ENCODE measurements around the gene GRID1. TPM values are rescaled to one million over a fixed set of nuclear protein-coding genes. Genes with fewer than 3 reads are reported as not detected.

Gene GRID1
- total RNA-seq = 1 to 10 TPM; 1.1 to 3.8 TPM
- polyA plus RNA-seq = not detected
- long read RNA-seq, donor 1, partial matches to known transcripts = 1 of 2 reads
- long read RNA-seq, donor 1, other reads (novel, unspliced or antisense) = 1 of 2 reads
- long read RNA-seq, donor 2, partial matches to known transcripts = 0 of 7 reads
- long read RNA-seq, donor 2, other reads (novel, unspliced or antisense) = 7 of 7 reads

DNA sequence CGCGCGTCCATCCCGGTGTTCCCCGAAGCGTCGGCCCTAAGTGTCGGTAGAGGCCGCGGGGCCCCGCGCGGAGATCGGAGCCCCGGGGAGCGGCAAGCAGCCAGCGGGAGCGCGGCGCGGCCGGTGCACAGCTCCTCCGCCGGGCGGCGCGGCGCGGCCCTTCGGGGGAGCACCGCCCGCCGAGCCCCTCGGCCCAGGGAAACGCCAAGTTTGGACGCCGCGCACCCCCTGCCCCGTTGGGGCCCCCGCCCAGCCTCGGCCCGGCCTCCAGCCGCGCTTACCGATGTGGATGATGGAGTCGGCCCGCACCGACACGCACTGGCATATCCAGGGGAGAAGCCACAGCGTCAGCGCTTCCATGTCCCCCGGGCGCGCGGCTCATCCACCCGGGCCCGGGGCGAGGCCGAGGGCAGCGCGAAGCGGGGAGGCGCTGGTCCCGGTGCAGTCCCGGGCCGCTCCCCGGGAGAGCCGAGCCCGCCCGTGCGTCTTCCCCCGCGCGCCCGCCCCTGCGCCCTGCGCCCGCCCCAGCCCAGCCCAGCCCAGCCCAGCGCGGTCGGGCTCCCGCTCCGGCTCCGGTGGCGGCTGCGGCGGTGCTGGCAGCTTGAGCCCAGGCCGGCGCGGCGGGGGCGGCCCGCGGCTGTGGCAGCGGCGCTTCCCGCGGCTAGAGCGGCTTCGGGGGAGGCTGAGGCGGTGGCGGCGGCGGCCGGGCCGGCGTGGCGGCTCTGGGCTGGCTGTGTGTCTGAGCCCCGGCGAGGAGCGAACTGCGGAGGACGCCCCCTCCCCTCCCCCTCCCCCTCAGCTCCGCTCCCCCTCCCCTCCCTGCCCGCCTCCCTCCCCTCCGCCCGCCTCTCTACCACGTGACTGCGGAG lies at the start of gene GRID1:
GRID1 (minus strand) TSS at position 763 of the 869 bp plus-strand sequence.
- H3K4me1 ChIP-seq (ENCODE audit: control insufficient read depth in 1 of 2, insufficient read depth in 2 of 2, low read length in 2 of 2) = no peaks in the 10 kb centered on the region
- H3K4me3 ChIP-seq (ENCODE audit: low read length in 2 of 2) = peak within 1 kb of the TSS; percentile 56 to 60
- H3K27me3 ChIP-seq (ENCODE audit: control insufficient read depth in 1 of 2, insufficient read depth in 2 of 2, low read length in 1 of 2) = no peaks in the 10 kb centered on the region
- H3K27ac ChIP-seq (ENCODE audit: low read depth in 1 of 2, low read length in 2 of 2) = no peak within 1 kb of the TSS
- DNase-seq (peak in 1 of 2 donors; percentile 81), ATAC-seq (ENCODE audit: low FRiP score) (no peak)
- WGBS, 2 donors = 1% methylated on average over 46 to 118 of the region's 119 CpGs
- intact Hi-C loops (cut with DNase I) = no loop called here
- H3K9me3 ChIP-seq (ENCODE audit: control insufficient read depth, low read length) = no peaks in the 10 kb centered on the region
- H3K36me3 ChIP-seq (ENCODE audit: control insufficient read depth in 1 of 2, insufficient read depth in 2 of 2, low read length in 1 of 2) = no peaks in the 10 kb centered on the region

DNA sequence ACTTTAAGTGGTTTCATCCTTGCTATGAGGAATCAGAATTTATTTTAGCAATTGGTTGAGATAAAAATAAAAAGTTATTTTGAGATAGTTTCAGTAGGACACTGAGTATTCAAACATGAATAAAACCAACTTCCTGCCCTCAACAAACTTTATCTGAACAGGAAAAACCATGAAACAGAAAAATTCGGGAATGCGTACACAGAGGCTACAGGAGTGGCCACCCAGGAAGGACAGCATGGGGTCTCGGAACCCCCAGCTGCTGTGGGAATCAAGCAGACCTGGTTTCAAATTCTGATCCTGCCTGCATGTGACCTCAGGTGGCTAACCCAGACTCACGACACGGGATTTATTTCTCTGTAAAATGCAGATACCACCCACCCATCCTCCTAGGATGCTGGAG lies 49.0 kb upstream of the GRID1 start:
- H3K4me3 ChIP-seq (ENCODE audit: low read length in 2 of 2) = no peak overlapping the region
- no peaks in the 10 kb centered on the region for H3K9me3 ChIP-seq (ENCODE audit: control insufficient read depth, low read length)
- intact Hi-C loops (cut with DNase I) = no loop called here
- 56 to 63% methylated on average over 5 of the region's 5 CpGs for WGBS, 2 donors
- ATAC-seq (ENCODE audit: low FRiP score) (no peak), DNase-seq (no peak)
- H3K36me3 ChIP-seq (ENCODE audit: control insufficient read depth in 1 of 2, insufficient read depth in 2 of 2, low read length in 1 of 2) = no peaks in the 10 kb centered on the region
- no peak overlapping the region for H3K27ac ChIP-seq (ENCODE audit: low read depth in 1 of 2, low read length in 2 of 2)
- H3K27me3 ChIP-seq (ENCODE audit: control insufficient read depth in 1 of 2, insufficient read depth in 2 of 2, low read length in 1 of 2) = no peaks in the 10 kb centered on the region
- peaks cover 0 to 8% of the 10 kb centered on the region in 2 donors for H3K4me1 ChIP-seq (ENCODE audit: control insufficient read depth in 1 of 2, insufficient read depth in 2 of 2, low read length in 2 of 2)

DNA sequence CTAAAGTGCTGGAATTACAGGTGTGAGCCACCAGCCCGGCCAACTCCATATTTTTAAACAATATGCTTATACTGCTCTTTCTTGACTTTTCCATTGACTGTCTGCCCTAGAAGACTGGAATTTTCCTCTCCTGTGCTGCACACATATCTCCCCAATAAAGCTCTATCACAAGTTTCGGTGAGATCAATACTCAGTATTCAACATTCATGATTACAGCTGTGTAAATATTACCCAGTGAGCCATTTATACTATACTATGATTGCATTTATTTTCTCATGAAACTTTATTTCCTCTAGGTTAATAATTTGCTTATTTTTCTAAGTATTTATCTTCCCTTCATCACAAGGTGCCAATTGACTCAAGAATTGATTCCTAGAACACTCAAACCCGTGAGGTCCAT lies 48.5 kb upstream of the GRID1 start:
- intact Hi-C loops (cut with DNase I) = no loop called here
- H3K4me3 ChIP-seq (ENCODE audit: low read length in 2 of 2) = no peak overlapping the region
- ATAC-seq (ENCODE audit: low FRiP score) (no peak), DNase-seq (no peak)
- no peak overlapping the region for H3K27ac ChIP-seq (ENCODE audit: low read depth in 1 of 2, low read length in 2 of 2)
- 90 to 96% methylated on average over 3 of the region's 3 CpGs for WGBS, 2 donors
- no peaks in the 10 kb centered on the region for H3K36me3 ChIP-seq (ENCODE audit: control insufficient read depth in 1 of 2, insufficient read depth in 2 of 2, low read length in 1 of 2)
- peaks cover 0 to 8% of the 10 kb centered on the region in 2 donors for H3K4me1 ChIP-seq (ENCODE audit: control insufficient read depth in 1 of 2, insufficient read depth in 2 of 2, low read length in 2 of 2)
- H3K9me3 ChIP-seq (ENCODE audit: control insufficient read depth, low read length) = no peaks in the 10 kb centered on the region
- no peaks in the 10 kb centered on the region for H3K27me3 ChIP-seq (ENCODE audit: control insufficient read depth in 1 of 2, insufficient read depth in 2 of 2, low read length in 1 of 2)

DNA sequence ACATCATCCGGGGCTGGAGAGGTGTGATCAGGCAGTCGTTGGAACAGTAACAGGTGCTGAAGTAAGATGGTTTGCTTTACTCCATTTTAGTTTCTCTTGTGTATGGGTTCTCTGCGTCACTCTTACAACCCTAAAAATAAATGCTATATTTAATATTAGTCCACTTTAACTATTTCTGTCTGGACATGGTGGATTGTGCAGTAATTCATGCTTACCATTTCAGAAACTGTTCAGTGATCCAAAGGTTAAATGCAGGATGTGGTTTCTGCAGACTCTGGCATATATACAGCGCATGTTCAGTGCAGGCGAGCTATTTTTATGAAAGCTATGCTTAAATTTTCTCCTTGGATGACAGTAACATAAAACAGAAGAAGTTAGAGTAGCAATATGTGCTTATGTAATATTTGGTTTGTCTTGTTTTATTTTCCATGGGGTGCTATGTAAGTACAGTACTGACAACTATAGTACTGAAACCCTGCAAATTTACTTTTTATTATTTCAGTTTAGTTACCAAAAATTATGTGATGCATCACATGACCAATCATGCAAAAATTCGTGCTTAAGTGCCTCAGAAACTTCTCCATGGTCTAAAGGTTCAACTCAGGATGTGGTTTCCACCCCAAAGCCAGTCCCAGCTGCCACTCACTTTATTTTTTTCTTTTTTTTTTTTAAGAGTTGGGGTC lies 46.6 kb upstream of the GRID1 start:
- peak overlapping the region in 1 of 2 donors; percentile 40 for H3K27ac ChIP-seq (ENCODE audit: low read depth in 1 of 2, low read length in 2 of 2)
- no peak for ATAC-seq (ENCODE audit: low FRiP score)
- H3K36me3 ChIP-seq (ENCODE audit: control insufficient read depth in 1 of 2, insufficient read depth in 2 of 2, low read length in 1 of 2) = no peaks in the 10 kb centered on the region
- no peaks in the 10 kb centered on the region for H3K27me3 ChIP-seq (ENCODE audit: control insufficient read depth in 1 of 2, insufficient read depth in 2 of 2, low read length in 1 of 2)
- peaks cover 0 to 10% of the 10 kb centered on the region in 2 donors for H3K4me1 ChIP-seq (ENCODE audit: control insufficient read depth in 1 of 2, insufficient read depth in 2 of 2, low read length in 2 of 2)
- intact Hi-C loops (cut with DNase I) = no loop called here
- H3K9me3 ChIP-seq (ENCODE audit: control insufficient read depth, low read length) = no peaks in the 10 kb centered on the region
- no peak for DNase-seq
- no peak overlapping the region for H3K4me3 ChIP-seq (ENCODE audit: low read length in 2 of 2)
- WGBS, 2 donors = 4% methylated on average over 6 of the region's 6 CpGs

DNA sequence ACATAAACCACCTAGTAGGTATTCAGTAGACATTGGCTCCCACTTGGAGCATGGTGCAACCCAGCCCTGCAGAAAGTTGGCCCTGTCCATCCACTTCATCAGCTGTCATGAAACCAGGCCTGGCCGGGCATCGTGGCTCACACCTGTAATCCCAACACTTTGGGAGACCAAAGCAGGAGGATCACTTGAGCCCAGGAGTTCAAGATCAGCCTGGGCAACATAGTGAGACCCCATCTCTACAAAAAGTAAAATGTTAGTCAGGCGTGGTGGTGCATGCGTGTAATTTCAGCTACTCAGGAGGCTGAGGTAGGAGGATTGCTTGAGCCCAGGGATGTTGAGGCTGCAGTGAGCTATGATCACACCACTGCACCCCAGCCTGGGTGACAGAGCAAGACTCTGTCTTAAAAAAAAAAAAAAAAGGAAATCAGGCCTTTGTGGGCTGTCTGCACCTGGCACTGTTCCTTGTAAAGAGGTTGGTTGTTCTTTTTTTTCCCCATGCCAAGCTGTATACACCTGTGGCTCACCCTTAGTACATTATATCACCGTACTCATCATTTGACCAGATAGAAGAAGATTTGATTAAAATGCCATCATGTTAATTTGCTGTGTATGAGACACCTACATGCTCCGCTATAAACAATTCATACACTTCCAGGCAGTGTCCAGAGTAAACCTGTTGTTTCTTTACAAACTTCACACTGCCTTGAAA lies 45.4 kb upstream of the GRID1 start:
- DNase-seq = no peak

DNA sequence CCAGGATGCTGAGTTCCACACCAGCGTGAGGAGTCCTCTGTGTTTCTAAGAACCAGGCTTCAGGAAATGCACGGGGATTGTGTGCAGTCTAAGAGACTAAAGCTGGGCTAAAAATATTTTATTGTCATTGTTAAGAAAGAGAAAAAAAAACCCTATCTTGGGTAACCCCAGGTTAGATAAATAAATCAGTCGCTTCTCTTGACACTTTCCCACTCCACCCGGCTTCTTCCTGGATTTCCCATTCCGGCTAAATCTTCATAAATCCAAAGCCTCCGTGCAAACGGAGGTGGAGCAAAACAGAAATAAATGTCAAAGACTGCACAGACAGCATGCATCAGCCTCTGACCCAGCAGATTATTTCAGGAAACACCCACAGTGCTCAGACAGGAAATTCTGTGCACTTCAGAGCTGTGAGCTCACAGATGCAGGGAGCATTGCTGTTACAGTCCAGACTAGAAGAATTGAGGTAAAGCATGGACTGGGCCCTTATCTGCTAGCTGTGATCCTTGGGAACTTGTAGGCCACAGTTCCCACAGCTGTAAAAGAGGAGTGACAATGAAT lies 44.8 kb upstream of the GRID1 start:
- Histone ChIP-seq H3K9me3 (ENCODE audit: control insufficient read depth, low read length) (no peaks in the 10 kb centered on the region), H3K27ac (ENCODE audit: low read depth in 1 of 2, low read length in 2 of 2) (peak overlapping the region; percentile 84 to 95), H3K4me1 (ENCODE audit: control insufficient read depth in 1 of 2, insufficient read depth in 2 of 2, low read length in 2 of 2) (peaks cover 0 to 10% of the 10 kb centered on the region in 2 donors), H3K4me3 (ENCODE audit: low read length in 2 of 2) (no peak overlapping the region), H3K36me3 (ENCODE audit: control insufficient read depth in 1 of 2, insufficient read depth in 2 of 2, low read length in 1 of 2) (no peaks in the 10 kb centered on the region), H3K27me3 (ENCODE audit: control insufficient read depth in 1 of 2, insufficient read depth in 2 of 2, low read length in 1 of 2) (no peaks in the 10 kb centered on the region)
- ATAC-seq (ENCODE audit: low FRiP score) (peak; percentile 58), DNase-seq (no peak)
- 2% methylated on average over 7 of the region's 7 CpGs for WGBS, 2 donors
- intact Hi-C loops (cut with DNase I) = no loop called here

More for the DNA sequence above, 45.4 kb upstream of the GRID1 start:
- WGBS, 2 donors = 68 to 73% methylated on average over 6 of the region's 6 CpGs
- Histone ChIP-seq H3K4me1 (ENCODE audit: control insufficient read depth in 1 of 2, insufficient read depth in 2 of 2, low read length in 2 of 2) (peaks cover 0 to 10% of the 10 kb centered on the region in 2 donors), H3K36me3 (ENCODE audit: control insufficient read depth in 1 of 2, insufficient read depth in 2 of 2, low read length in 1 of 2) (no peaks in the 10 kb centered on the region), H3K27me3 (ENCODE audit: control insufficient read depth in 1 of 2, insufficient read depth in 2 of 2, low read length in 1 of 2) (no peaks in the 10 kb centered on the region), H3K4me3 (ENCODE audit: low read length in 2 of 2) (no peak overlapping the region), H3K9me3 (ENCODE audit: control insufficient read depth, low read length) (no peaks in the 10 kb centered on the region), H3K27ac (ENCODE audit: low read depth in 1 of 2, low read length in 2 of 2) (peak overlapping the region; percentile 84 to 86)
- no peak for ATAC-seq (ENCODE audit: low FRiP score)
- intact Hi-C loops (cut with DNase I) = no loop called here

DNA sequence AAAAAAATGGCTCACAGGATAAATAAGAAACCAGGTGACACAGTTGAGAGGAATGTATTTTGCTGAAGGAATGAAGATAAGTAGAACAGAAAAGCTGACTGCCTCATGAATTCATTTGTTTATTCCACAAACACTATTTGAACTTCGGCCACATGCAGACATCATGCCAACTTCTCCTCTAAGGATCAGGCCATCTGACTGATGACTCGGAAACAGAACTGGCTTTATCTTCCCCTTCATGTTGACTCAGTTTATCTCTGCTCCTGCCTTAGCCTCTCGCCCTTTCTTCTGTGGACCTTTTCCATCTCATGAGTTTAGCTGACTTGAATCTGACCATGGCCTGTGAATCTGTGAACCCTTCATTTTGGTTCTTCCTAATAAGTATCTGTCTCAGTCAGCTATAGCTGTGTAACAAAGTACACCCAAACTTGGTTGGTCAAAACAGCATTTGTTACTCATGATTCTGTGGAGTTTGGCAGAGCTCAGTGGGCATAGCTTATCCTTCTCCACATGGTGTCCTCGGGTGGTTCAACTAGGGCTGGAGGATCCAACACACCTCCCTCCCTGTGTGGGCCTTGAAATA lies 44.0 kb upstream of the GRID1 start:
- no peak for DNase-seq
- WGBS, 2 donors = 27 to 29% methylated on average over 4 of the region's 4 CpGs
- Histone ChIP-seq H3K36me3 (ENCODE audit: control insufficient read depth in 1 of 2, insufficient read depth in 2 of 2, low read length in 1 of 2) (no peaks in the 10 kb centered on the region), H3K27ac (ENCODE audit: low read depth in 1 of 2, low read length in 2 of 2) (peak overlapping the region; percentile 66 to 95), H3K4me1 (ENCODE audit: control insufficient read depth in 1 of 2, insufficient read depth in 2 of 2, low read length in 2 of 2) (peaks cover 0 to 10% of the 10 kb centered on the region in 2 donors), H3K4me3 (ENCODE audit: low read length in 2 of 2) (no peak overlapping the region), H3K9me3 (ENCODE audit: control insufficient read depth, low read length) (no peaks in the 10 kb centered on the region), H3K27me3 (ENCODE audit: control insufficient read depth in 1 of 2, insufficient read depth in 2 of 2, low read length in 1 of 2) (no peaks in the 10 kb centered on the region)
- no peak for ATAC-seq (ENCODE audit: low FRiP score)
- intact Hi-C loops (cut with DNase I) = no loop called here

DNA sequence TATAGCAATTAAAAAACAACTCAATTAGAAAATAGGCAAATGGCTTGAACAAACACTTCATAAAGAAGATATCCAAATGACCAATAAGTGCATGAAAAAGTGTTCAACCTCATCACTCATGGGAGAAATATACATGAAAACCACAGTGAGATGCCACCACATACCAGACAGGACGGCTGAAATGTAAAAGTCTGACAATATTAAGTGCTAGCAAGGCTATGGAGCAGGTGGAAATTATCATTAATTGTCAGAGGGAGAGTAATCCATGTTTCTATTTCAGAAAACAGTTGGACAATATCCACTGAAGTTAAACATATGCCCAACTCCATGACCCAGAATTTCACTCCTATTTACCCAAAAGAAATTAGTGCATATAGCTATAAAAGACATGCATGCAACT lies 42.6 kb upstream of the GRID1 start:
- H3K4me1 ChIP-seq (ENCODE audit: control insufficient read depth in 1 of 2, insufficient read depth in 2 of 2, low read length in 2 of 2) = peaks cover 0 to 10% of the 10 kb centered on the region in 2 donors
- no peak overlapping the region for H3K4me3 ChIP-seq (ENCODE audit: low read length in 2 of 2)
- ATAC-seq (ENCODE audit: low FRiP score) (no peak), DNase-seq (no peak)
- H3K9me3 ChIP-seq (ENCODE audit: control insufficient read depth, low read length) = no peaks in the 10 kb centered on the region
- intact Hi-C loops (cut with DNase I) = loop anchor here in 1 of 2 donors (10.0 kb wide), 1 partner anchor 46 kb away; no protein-coding TSS in a partner anchor
- no peaks in the 10 kb centered on the region for H3K36me3 ChIP-seq (ENCODE audit: control insufficient read depth in 1 of 2, insufficient read depth in 2 of 2, low read length in 1 of 2)
- no peaks in the 10 kb centered on the region for H3K27me3 ChIP-seq (ENCODE audit: control insufficient read depth in 1 of 2, insufficient read depth in 2 of 2, low read length in 1 of 2)
- H3K27ac ChIP-seq (ENCODE audit: low read depth in 1 of 2, low read length in 2 of 2) = no peak overlapping the region
- WGBS, 2 donors = 83 to 90% methylated on average over 1 of the region's 1 CpG
